HepG2 (cell line): Measurements from ENCODE around the gene RNF213. TPM values are rescaled to one million over a fixed set of nuclear protein-coding genes. Genes with fewer than 3 reads are reported as not detected.

Source experiments
- ATAC-seq: fragments of 200-7000 bp; cut with Tn5 transposase; 3 replicates; pipeline ENCODE4 v1.9.1; 2020; ENCODE audit warnings: mild to moderate bottlenecking, moderate library complexity
- BruUV-seq: library from RNA; stranded (reverse); fragments of 400-500 nt; replicated peaks from 2 replicates; lab custom pipeline; 2021; lab: Mats Ljungman, UMichigan
- CTCF ChIA-PET: fragments of 300-600 bp; formaldehyde crosslinking; extraction: SDS; loops from one replicate; lab custom pipeline; 2021; ENCODE audit warnings: low total read pairs, inconsistent platforms, low intra/inter-chr PET ratio; lab: Yijun Ruan, JAX
- POLR2A ChIA-PET: fragments of 350-600 bp; sonication (Branson Sonifier 250); formaldehyde crosslinking; loops from one replicate; lab custom pipeline; 2020; ENCODE audit warnings: antibody characterized with exemption, inconsistent platforms; lab: Yijun Ruan, JAX
- DNase-seq: peaks from one replicate; pipeline ENCODE4 v3.0.0-alpha.2; 2015; ENCODE audit warnings: low spot score
- FAIRE-seq: peaks from 3 replicates; lab custom pipeline; 2011; peaks lifted over from hg19 to GRCh38; lab: Jason Lieb, UNC
- H2AFZ ChIP-seq: one replicate; pipeline ENCODE4 v1.6.1; 2011; ENCODE audit warnings: low read length, inconsistent platforms
- H3K27ac ChIP-seq: fragments of 300-600 bp; 3 replicates; pipeline ENCODE4 v1.8.0; 2011; ENCODE audit warnings: mixed run types, mild to moderate bottlenecking, mixed read lengths, low read length, inconsistent platforms; ENCODE audit not compliant: insufficient read depth; ENCODE audit errors: extremely low read length
- H3K27me3 ChIP-seq, 2 experiments: fragments of 200-600 bp in 1 of 2; 2 replicates in 1 of 2; 3 replicates in 1 of 2; pipeline versions ENCODE4 v1.6.0 to v1.8.0; 2011; ENCODE audit warnings: low read length in 2 of 2, mild to moderate bottlenecking in 2 of 2, moderate library complexity in 2 of 2, inconsistent platforms in 1 of 2; ENCODE audit not compliant: insufficient read depth in 2 of 2, control insufficient read depth in 1 of 2
- H3K36me3 ChIP-seq, 2 experiments: fragments of 200-600 bp in 1 of 2; replicated peaks in 1 of 2; 2 replicates in 1 of 2; 3 replicates in 1 of 2; pipeline versions ENCODE4 v1.5.1 to v1.8.0; 2011; ENCODE audit warnings: low read length in 2 of 2, inconsistent platforms in 1 of 2; ENCODE audit not compliant: insufficient read depth in 2 of 2, control insufficient read depth in 1 of 2
- H3K4me1 ChIP-seq: 2 replicates; pipeline ENCODE4 v1.5.1; 2012; ENCODE audit warnings: low read length, inconsistent platforms; ENCODE audit not compliant: insufficient read depth
- H3K4me2 ChIP-seq: 2 replicates; pipeline ENCODE4 v1.6.0; 2011; ENCODE audit warnings: low read depth, low read length, inconsistent platforms
- H3K4me3 ChIP-seq, 3 experiments: fragments of 200-600 bp in 1 of 3; sonication (generic), shearing (Covaris generic) in 1 of 3; replicated peaks in 1 of 3; 2 replicates each; pipeline ENCODE4 v1.5.1; 2011 to 2016; ENCODE audit warnings: low read length in 3 of 3, inconsistent platforms in 2 of 3, low read depth in 2 of 3, mild to moderate bottlenecking in 2 of 3, control low read depth in 1 of 3, mixed read lengths in 1 of 3; ENCODE audit not compliant: insufficient read depth in 1 of 3
- H3K79me2 ChIP-seq: one replicate; pipeline ENCODE4 v1.6.1; 2011; ENCODE audit warnings: low read length, inconsistent platforms; ENCODE audit not compliant: insufficient read depth
- H3K9ac ChIP-seq: 2 replicates; pipeline ENCODE4 v1.6.0; 2011; ENCODE audit warnings: mild to moderate bottlenecking, low read depth, low read length, inconsistent platforms; ENCODE audit not compliant: insufficient read depth
- H3K9me3 ChIP-seq: 2 replicates; pipeline ENCODE4 v1.5.1; 2012; ENCODE audit warnings: mild to moderate bottlenecking, low read length
- H4K20me1 ChIP-seq: 2 replicates; pipeline ENCODE4 v1.6.0; 2011; ENCODE audit warnings: inconsistent platforms, mild to moderate bottlenecking, low read length, moderate library complexity; ENCODE audit not compliant: insufficient read depth
- ARID5B ChIP-seq: IDR thresholded peaks from 2 replicates; pipeline ENCODE4 v1.4.0; 2020; ENCODE audit warnings: mild to moderate bottlenecking, missing genetic modification reagents
- CTCF ChIP-seq: sonication (generic); formaldehyde crosslinking; IDR thresholded peaks from 2 replicates; pipeline ENCODE4 v1.5.0; 2020; ENCODE audit warnings: mild to moderate bottlenecking, missing genetic modification reagents, moderate library complexity
- E2F5 ChIP-seq: sonication (generic); formaldehyde crosslinking; conservative IDR thresholded peaks from 2 replicates; pipeline ENCODE4 v1.4.0; 2020; ENCODE audit warnings: missing genetic modification reagents
- MEF2D ChIP-seq: sonication (generic); formaldehyde crosslinking; IDR thresholded peaks from 2 replicates; pipeline ENCODE4 v1.5.1; 2020; ENCODE audit warnings: mild to moderate bottlenecking, missing genetic modification reagents
- ZNF7 ChIP-seq: IDR thresholded peaks from 2 replicates; pipeline ENCODE4 v1.6.1; 2016; ENCODE audit warnings: missing biosample characterization, missing genetic modification reagents
- WGBS: methylation state at CpG from one replicate; pipeline ENCODE4 v1.1.6; 2017; ENCODE audit warnings: low lambda C conversion rate; 5-methylcytosine and 5-hydroxymethylcytosine counted together
- in situ Hi-C: cut with HindIII; loops from 2 replicates; pipeline ENCODE4 v1.10.0; 2017; ENCODE audit warnings: low pct_unique_long_range_greater_than_20kb; ENCODE audit not compliant: extremely low pct_ligation_motif_present
- intact Hi-C: fragments of 100-400 bp; cut with micrococcal nuclease; formaldehyde crosslinking; loops from one replicate; pipeline ENCODE4 v1.10.0; 2022; ENCODE audit not compliant: unreplicated experiment
- polyA plus RNA-seq, 8 experiments: library from polyadenylated mRNA; depleted of rRNA in 3 of 8; stranded (reverse) in 7 of 8; unstranded in 1 of 8; fragments of >200 nt; fragmentation: Illumina TruSeq in 4 of 8; extraction: Trizol in 4 of 8; gene quantifications; 2 replicates each; pipeline versions ENCODE4 v1.2.1 to v1.2.3, GENCODE V29; 2011 to 2016; ENCODE audit warnings: low read depth in 4 of 8, missing spikeins in 1 of 8, mixed read lengths in 1 of 8; ENCODE audit not compliant: insufficient read depth in 1 of 8
- total RNA-seq, 5 experiments: library from RNA; depleted of rRNA; stranded (reverse); fragments of >200 nt; fragmentation: Illumina TruSeq; extraction: Trizol; gene quantifications; 2 replicates each; pipeline ENCODE4 v1.2.3, GENCODE V29; 2016; ENCODE audit warnings: low read depth in 1 of 5

Gene RNF213
- total and polyA plus RNA-seq, 2 of the 13 experiments (the other 11 are each of a cell fraction or from before 2014, with no cell fraction given): 38.6 to 38.7 TPM

GRCh38 chr17:80397034-80397387, 136.4 kb downstream of the RNF213 start:
- H3K36me3 ChIP-seq: peaks cover 5 to 15% of the 10 kb centered on the region in 2 experiments; a peak in 3 of 5 replicates
- WGBS: 92% methylated on average over 6 of the region's 6 CpGs
- intact Hi-C loops: no loop called here
- no peak overlapping the region for H2AFZ ChIP-seq
- POLR2A ChIA-PET: no interaction called here
- H3K27ac ChIP-seq: no peak overlapping the region
- ATAC-seq (peak; percentile 39; the same call in 2 of the 3 replicates), DNase-seq (no peak), FAIRE-seq (no peak)
- H3K4me2 ChIP-seq: no peak overlapping the region
- CTCF ChIA-PET: no interaction called here
- H4K20me1 ChIP-seq: no peaks in the 10 kb centered on the region
- H3K4me3 ChIP-seq: no peak overlapping the region
- no peak overlapping the region for H3K9ac ChIP-seq
- H3K27me3 ChIP-seq: no peaks in the 10 kb centered on the region
- H3K9me3 ChIP-seq: no peaks in the 10 kb centered on the region
- TF ChIP-seq ZNF7 (CRISPR knock-in tag) (no peak), E2F5 (CRISPR knock-in tag) (no peak), ARID5B (no peak), CTCF (CRISPR knock-in tag) (no peak), MEF2D (CRISPR knock-in tag) (no peak)
- no peaks in the 10 kb centered on the region for H3K4me1 ChIP-seq
- no peaks in the 10 kb centered on the region for H3K79me2 ChIP-seq
- in situ Hi-C loops: no loop called here
- no TSS peak for BruUV-seq
